Erythroblast (primary cell): Measurements from ENCODE around the gene AAR2.
A peak's percentile ranks its signal among the peaks of the same experiment; 100 is the strongest.

Experiments used
- DNase-seq, 2 experiments: peaks; one replicate each; lab custom pipeline; 2025; lab: John Stamatoyannopoulos, UW
- GATA1 ChIP-seq: IDR thresholded peaks from 2 replicates; pipeline ENCODE4 v1.6.1; 2011; ENCODE audit warnings: low read depth, mild to moderate bottlenecking, control low read depth, low read length, moderate library complexity
- POLR2A ChIP-seq: IDR thresholded peaks from 2 replicates; pipeline ENCODE4 v1.6.1; 2011; ENCODE audit warnings: mild to moderate bottlenecking, low read length

AAR2 gene

GRCh38 chr20:36235892-36236785 is at the start of gene AAR2:
TSS of gene AAR2 (plus strand) at chr20:36236478. CDS start at chr20:36239869, 3,391 bp downstream.
- peak; percentile 88 to 89 for DNase-seq
- TF ChIP-seq POLR2A (peak; percentile 70), GATA1 (no peak)

- no peak for DNase-seq
- TF ChIP-seq GATA1 (no peak), POLR2A (no peak)
Measured at GRCh38 chr20:36193977-36194712, 42.1 kb upstream of the AAR2 start.

- DNase-seq = no peak
Measured at GRCh38 chr20:36196676-36197075, 39.6 kb upstream of the AAR2 start.

GRCh38 chr20:36197271-36197670 is 39.0 kb upstream of the AAR2 start:
- DNase-seq = no peak

More at GRCh38 chr20:36196676-36197075, 39.6 kb upstream of the AAR2 start:
- TF ChIP-seq GATA1 (no peak), POLR2A (no peak)

GRCh38 chr20:36199345-36200257 is 36.7 kb upstream of the AAR2 start:
- DNase-seq = peak; percentile 60 to 81

More at GRCh38 chr20:36197271-36197670, 39.0 kb upstream of the AAR2 start:
- no peak for TF ChIP-seq POLR2A
- TF ChIP-seq GATA1 = no peak

GRCh38 chr20:36200451-36200850 is 35.8 kb upstream of the AAR2 start:
- no peak for DNase-seq
- no peak for TF ChIP-seq GATA1
- TF ChIP-seq POLR2A = no peak

More at GRCh38 chr20:36199345-36200257, 36.7 kb upstream of the AAR2 start:
- TF ChIP-seq POLR2A = no peak
- TF ChIP-seq GATA1 = no peak

- TF ChIP-seq POLR2A (no peak), GATA1 (no peak)
Measured at GRCh38 chr20:36201198-36201597, 35.1 kb upstream of the AAR2 start.

GRCh38 chr20:36202891-36203338 is 33.4 kb upstream of the AAR2 start:
- peak; percentile 54 to 78 for DNase-seq
- no peak for TF ChIP-seq GATA1
- no peak for TF ChIP-seq POLR2A

More at GRCh38 chr20:36201198-36201597, 35.1 kb upstream of the AAR2 start:
- no peak for DNase-seq

GRCh38 chr20:36203861-36204260 is 32.4 kb upstream of the AAR2 start:
- DNase-seq = no peak
- TF ChIP-seq POLR2A (no peak), GATA1 (no peak)

- TF ChIP-seq GATA1 = no peak
- no peak for TF ChIP-seq POLR2A
- DNase-seq = no peak
Measured at GRCh38 chr20:36205026-36205425, 31.3 kb upstream of the AAR2 start.

- TF ChIP-seq GATA1 = no peak
- no peak for TF ChIP-seq POLR2A
- no peak for DNase-seq
Measured at GRCh38 chr20:36206068-36206467, 30.2 kb upstream of the AAR2 start.

- no peak for DNase-seq
- no peak for TF ChIP-seq GATA1
- no peak for TF ChIP-seq POLR2A
Measured at GRCh38 chr20:36206641-36207040, 29.6 kb upstream of the AAR2 start.

- TF ChIP-seq GATA1 (no peak), POLR2A (no peak)
- DNase-seq = no peak
Measured at GRCh38 chr20:36207602-36208001, 28.7 kb upstream of the AAR2 start.
